ENCODE results near the gene CFAP99.

CFAP99 gene

DNA sequence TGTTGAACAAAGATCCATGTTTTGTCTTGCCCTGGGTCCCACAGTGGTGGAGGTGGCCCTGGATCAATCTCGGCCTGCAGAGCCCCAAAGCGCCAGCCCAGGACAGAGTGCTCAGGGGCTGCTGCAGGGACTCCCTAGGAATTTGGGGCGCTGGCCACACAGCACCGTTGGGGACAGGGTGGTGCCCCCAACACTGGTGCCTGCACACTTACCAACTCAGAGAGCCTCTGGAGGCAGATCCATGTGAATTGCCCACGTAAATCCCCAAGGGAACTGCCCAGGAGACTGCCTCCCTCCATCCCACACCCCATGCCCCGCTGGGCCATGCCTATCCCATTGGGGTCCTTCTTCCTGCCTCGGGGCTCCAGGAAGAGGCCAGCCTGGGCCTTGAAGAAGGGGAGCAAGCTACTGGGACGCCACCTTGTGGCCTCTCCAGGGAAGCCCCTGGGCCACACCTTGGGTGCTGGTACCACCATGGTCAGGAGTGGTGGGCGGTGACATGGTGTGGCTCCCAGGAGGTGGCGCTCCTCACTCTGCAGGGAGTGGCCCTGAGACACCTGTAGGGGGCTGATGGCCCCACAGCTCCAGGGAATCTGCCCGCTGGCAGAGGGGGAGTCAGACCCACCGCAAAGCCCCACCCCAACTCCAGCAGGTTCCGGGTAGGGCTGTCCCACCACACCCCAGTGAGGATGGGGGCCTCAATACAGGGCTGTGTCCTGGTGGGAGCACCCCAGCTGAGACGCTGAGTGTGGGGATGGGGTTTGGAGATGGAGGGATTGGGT, 22.8 kb downstream of the CFAP99 start:
- TF ChIP-seq, protein P1, sequence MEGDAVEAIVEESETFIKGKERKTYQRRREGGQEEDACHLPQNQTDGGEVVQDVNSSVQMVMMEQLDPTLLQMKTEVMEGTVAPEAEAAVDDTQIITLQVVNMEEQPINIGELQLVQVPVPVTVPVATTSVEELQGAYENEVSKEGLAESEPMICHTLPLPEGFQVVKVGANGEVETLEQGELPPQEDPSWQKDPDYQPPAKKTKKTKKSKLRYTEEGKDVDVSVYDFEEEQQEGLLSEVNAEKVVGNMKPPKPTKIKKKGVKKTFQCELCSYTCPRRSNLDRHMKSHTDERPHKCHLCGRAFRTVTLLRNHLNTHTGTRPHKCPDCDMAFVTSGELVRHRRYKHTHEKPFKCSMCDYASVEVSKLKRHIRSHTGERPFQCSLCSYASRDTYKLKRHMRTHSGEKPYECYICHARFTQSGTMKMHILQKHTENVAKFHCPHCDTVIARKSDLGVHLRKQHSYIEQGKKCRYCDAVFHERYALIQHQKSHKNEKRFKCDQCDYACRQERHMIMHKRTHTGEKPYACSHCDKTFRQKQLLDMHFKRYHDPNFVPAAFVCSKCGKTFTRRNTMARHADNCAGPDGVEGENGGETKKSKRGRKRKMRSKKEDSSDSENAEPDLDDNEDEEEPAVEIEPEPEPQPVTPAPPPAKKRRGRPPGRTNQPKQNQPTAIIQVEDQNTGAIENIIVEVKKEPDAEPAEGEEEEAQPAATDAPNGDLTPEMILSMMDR (IDR thresholded peaks at IDR 0.05; ENCODE audit: extremely low read depth, insufficient read depth, missing control alignments), result peak; percentile 96
- in situ Hi-C loops (cut with MboI; ENCODE audit: low pct_unique_long_range_greater_than_20kb, low sequenced_read_pairs, unreplicated experiment), result no loop called here
- peak; percentile 96 for DNase-seq (ENCODE audit: low spot score)

DNA sequence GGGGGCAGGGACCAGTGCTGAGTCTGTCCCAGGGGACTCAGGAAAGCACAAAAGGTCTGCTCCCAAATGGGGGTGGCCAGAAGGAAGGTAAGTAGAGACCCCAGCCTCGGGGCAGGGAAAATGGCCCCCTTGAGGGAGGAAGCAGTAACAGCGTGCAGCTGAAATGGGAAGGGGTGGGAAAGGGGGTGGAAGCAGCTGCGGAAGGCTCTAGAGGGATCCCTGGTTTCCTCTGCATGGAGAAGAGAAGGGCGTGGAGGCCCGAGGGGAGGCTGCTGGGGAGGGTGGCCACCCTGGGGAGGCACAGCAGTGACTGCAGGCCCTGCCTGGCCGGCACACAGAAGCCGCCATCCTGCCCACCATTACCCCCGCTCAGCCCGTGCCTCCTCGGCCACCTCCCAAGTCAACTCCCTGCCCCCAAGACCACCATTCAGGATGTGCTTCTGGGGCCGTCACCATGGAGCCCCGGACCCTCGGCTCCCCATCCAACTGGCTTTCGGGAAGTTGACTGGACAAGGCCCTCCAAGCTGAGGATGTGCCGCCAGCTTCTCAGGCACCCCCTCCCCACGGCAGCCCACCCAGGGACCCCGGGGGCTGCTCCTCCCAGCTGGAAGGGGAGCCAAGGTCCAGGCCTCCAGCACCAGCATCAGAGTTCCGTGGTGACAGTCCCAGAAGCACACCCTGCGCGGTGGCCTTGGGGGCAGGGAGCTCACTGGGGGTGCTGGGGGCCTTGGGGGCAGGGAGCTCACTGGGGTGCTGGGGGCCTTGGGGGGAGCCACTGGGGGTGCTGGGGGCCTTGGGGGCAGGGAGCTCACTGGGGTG, 23.6 kb downstream of the CFAP99 start:
- TF ChIP-seq, protein P1 (IDR thresholded peaks at IDR 0.05; ENCODE audit: extremely low read depth, insufficient read depth, missing control alignments), result peak; percentile 4
- in situ Hi-C loops (cut with MboI; ENCODE audit: low pct_unique_long_range_greater_than_20kb, low sequenced_read_pairs, unreplicated experiment), result no loop called here
- DNase-seq (ENCODE audit: low spot score), result no peak

DNA sequence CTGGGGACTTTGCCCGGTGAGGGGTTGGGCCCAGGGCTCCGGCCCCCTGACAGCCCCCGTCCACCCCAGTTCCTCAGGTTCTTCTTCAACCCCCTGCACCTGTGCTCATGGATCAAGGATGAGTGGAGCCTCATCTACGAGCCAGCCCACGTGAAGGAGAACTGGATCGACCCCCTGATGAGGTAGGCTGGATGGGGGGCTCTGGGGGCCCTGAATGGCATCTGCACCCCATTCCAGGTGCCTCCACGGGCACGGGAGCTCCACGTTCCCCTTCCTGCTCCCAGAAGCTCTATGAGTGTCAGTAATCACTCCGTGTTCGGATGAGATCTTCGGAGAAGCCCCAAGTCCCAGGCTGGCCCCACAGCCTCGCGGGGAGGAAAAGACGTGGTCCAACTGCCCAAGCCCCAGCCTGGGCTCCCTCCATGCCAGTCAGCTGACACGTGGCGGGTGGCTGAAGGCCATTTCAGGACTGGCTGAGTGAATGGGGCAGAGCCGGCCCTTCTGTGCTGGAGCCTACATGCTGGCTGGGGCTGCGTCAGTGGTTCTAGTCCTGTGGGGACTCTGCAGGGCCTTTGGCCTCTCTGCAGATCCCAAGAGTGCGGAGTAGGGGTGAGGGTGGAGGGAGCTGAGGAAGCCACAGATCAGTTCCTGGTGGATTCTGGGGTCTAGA, 24.4 kb downstream of the CFAP99 start:
- TF ChIP-seq, protein P1 (IDR thresholded peaks at IDR 0.05; ENCODE audit: extremely low read depth, insufficient read depth, missing control alignments), result no peak
- in situ Hi-C loops (cut with MboI; ENCODE audit: low pct_unique_long_range_greater_than_20kb, low sequenced_read_pairs, unreplicated experiment), result no loop called here
- no peak for DNase-seq (ENCODE audit: low spot score)

DNA sequence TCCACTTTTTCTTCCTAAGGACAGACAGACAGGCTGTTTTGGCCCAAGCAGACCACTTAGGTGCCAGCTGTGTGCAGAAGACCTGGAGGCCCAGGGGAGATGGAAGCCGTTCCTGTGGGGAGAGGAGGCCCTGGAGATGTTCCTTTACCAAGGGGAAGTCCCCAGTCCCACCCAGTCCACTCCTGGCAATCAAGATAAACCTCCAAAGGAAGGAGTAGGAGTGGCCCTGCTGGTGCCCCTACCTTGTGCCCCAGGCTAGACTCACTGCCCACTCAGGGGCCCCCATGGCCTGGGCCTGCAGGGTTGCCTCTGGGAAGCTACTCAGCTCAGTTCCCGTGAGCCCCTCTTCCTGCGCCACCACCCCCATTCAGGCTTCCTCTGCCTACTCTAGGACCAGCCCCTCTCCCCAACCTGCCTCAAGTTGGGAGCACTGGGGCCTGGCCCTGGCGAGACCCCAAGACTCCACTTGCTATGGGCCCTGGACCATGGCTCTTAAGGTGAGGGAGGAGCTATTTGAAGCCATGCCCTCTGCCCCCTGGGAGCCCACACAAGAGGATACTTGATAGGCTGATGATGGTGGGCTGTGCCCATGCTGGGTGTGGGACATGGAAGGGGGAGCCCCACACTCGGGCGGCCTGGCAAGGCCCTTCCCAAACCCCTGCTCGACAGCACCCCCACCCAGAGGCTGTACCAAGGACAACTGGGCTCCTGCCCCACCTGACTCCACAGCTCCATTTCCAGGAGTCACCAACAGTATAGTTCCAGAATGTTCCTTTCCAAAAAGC, 25.4 kb downstream of the CFAP99 start:
- in situ Hi-C loops (cut with MboI; ENCODE audit: low pct_unique_long_range_greater_than_20kb, low sequenced_read_pairs, unreplicated experiment), result no loop called here
- no peak for DNase-seq (ENCODE audit: low spot score)
- TF ChIP-seq, protein P1 (IDR thresholded peaks at IDR 0.05; ENCODE audit: extremely low read depth, insufficient read depth, missing control alignments), result no peak

DNA sequence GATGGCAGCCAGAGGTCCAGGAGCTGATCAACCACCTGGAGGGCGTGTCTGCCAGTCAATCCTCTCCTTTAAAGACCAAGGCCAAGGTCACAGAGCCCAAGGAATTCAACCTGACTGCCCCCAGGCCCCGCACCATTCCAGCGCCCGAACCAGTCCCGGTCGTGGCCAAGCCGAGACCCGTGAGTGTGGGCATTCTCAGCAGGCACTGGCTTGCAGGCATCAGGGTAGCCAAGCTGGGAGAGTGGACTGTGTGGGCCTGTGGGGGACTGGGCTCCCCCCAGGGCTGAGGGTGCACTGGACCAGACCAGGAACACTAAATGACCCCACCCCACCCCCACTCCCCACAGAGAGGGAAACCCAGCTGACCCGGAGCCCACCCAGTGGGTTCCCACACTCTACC, 26.4 kb downstream of the CFAP99 start:
- in situ Hi-C loops (cut with MboI; ENCODE audit: low pct_unique_long_range_greater_than_20kb, low sequenced_read_pairs, unreplicated experiment), result no loop called here
- TF ChIP-seq, protein P1 (IDR thresholded peaks at IDR 0.05; ENCODE audit: extremely low read depth, insufficient read depth, missing control alignments), result no peak
- no peak for DNase-seq (ENCODE audit: low spot score)

DNA sequence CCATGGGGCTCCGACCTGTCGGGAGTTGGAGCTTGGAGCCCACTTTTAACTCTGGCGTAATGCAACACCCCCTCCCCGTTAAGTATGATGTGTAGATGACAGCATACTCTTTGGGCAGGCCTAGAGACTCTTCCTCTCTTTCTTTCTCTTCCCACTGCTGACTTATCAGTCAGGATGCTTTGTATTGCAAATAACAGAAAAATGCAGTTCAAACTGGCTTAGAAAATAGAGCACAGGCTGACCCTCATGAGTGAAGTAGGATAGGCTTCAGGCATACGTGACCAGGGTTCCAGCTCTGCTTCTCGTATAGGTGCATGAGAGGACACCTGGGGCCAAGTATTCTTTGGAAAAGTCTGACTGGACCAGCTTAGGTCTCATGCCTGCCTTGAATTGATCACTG, 26.8 kb downstream of the CFAP99 start:
- in situ Hi-C loops (cut with MboI; ENCODE audit: low pct_unique_long_range_greater_than_20kb, low sequenced_read_pairs, unreplicated experiment), result no loop called here
- TF ChIP-seq, protein P1 (IDR thresholded peaks at IDR 0.05; ENCODE audit: extremely low read depth, insufficient read depth, missing control alignments), result no peak
- no peak for DNase-seq (ENCODE audit: low spot score)
